GM19397 (cell line): ENCODE results near the gene NTF3.

Experiments
- ATAC-seq: cut with Tn5 transposase; IDR thresholded peaks from one replicate; pipeline ENCODE4 v1.9.1; 2021; ENCODE audit warnings: mild to moderate bottlenecking, moderate library complexity; ENCODE audit not compliant: unreplicated experiment

The NTF3 gene

GRCh38 chr12:5430641-5431603 is 986 bp upstream of the NTF3 start:
- ATAC-seq = no peak

- no peak for ATAC-seq
Observed at GRCh38 chr12:5433081-5433844, 1.4 kb downstream of the NTF3 start.

- no peak for ATAC-seq
Observed at GRCh38 chr12:5433845-5434646, 2.1 kb downstream of the NTF3 start.

- no peak for ATAC-seq
Observed at GRCh38 chr12:5434647-5435560, 3.0 kb downstream of the NTF3 start.

- no peak for ATAC-seq
Observed at GRCh38 chr12:5437182-5437583, 5.3 kb downstream of the NTF3 start.

GRCh38 chr12:5437589-5437988 is 5.7 kb downstream of the NTF3 start:
- ATAC-seq = no peak

- no peak for ATAC-seq
Observed at GRCh38 chr12:5438671-5439200, 6.8 kb downstream of the NTF3 start.

GRCh38 chr12:5439371-5439771 is 7.5 kb downstream of the NTF3 start:
- no peak for ATAC-seq

GRCh38 chr12:5439788-5440300 is 7.9 kb downstream of the NTF3 start:
- no peak for ATAC-seq

GRCh38 chr12:5440978-5441377 is 9.1 kb downstream of the NTF3 start:
- no peak for ATAC-seq

GRCh38 chr12:5441497-5442236 is 9.8 kb downstream of the NTF3 start:
- ATAC-seq = no peak

GRCh38 chr12:5442251-5443006 is 10.5 kb downstream of the NTF3 start:
- ATAC-seq = no peak

- ATAC-seq = no peak
Observed at GRCh38 chr12:5444520-5444919, 12.6 kb downstream of the NTF3 start.

GRCh38 chr12:5447320-5447719 is 15.4 kb downstream of the NTF3 start:
- no peak for ATAC-seq

GRCh38 chr12:5451251-5451650 is 19.3 kb downstream of the NTF3 start:
- no peak for ATAC-seq

GRCh38 chr12:5452569-5452968 is 20.7 kb downstream of the NTF3 start:
- no peak for ATAC-seq

GRCh38 chr12:5453466-5453865 is 21.6 kb downstream of the NTF3 start:
- no peak for ATAC-seq

- ATAC-seq = no peak
Observed at GRCh38 chr12:5455045-5455444, 23.1 kb downstream of the NTF3 start.
